DMS53 treated with DMSO at 0.1 percent for 48 hours (cell line): Measurements from ENCODE around the gene LRIF1.
"Not testable (repeated sequence)": the region's sequence is repeated elsewhere in the genome, so short reads cannot be mapped to it uniquely, and the experiment has no call there.

Experiments
- DNase-seq: peaks from one replicate; lab custom pipeline; 2025; ENCODE audit not compliant: unreplicated experiment; lab: John Stamatoyannopoulos, UW

The LRIF1 gene

DNA sequence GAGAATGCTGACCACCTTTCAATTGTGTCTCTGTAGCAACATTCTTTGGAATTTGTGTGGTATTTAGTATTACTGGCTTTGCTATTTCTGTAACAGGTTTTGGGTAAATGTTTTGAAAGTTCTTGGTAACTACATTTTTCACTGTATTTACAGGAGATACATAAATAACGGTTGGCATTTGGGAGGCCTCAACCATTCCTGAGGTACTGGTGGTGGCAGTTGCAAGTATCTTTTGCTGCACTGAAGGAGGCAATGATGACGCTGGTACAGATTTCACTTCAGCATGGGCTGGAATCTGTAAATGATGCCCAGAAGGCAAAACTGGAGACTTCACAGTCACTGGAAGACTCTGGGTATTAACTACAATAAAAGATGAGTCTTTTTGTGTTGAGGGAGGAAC is 11.7 kb downstream of the LRIF1 start:
- no peak for DNase-seq

DNA sequence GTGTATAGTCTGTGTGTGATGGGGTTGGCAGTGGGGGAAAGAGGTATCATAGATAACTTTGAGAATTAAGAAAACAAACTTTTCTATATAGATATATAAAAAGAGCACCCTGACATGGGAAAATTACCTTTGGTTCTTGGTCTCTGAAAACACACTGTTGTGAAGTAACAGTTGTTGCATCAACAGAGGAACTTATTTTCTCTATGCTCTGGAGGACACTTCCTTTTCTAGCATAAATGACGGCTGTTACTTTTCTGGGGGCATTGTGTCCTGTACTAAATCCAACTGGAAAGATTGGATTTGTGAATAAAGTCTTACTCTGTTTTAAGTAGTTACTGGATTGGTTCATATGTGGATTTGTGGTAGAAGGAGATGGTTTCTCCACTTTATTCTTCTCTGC is 12.6 kb downstream of the LRIF1 start:
- no peak for DNase-seq

DNA sequence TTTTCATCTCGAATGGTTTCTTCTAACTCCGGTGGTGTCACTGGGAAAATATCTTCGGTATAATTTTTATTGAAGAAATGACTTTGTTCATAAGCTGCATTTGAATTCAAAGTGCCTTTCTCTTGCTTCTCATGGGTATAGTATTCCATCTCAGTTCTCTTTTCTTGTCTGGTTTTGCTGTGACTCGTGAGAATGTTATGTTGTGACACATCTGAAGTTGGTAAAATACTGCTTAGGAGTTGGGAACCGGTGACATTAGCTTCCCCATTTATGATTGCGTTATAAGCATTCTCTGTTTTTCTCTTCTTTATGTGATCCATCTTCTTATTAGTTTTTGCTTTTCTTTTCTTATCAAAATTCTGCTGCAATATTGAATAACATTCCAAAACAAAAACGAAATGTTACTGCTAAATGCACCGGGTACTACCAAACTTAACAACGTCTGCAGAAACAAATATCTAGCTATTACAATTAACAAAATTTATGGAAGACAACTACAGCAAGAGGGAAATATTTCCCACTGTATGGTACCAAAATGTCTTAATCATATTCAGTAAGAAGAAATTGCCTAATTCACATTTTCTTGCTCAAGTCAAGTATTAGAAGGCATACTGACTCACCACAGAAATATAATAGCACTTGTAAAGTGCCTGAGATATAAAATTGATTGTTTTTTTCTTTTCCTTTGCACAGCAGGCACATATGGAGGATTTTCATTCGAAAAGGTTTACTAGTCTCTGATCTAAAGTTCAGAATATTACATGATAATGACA is 15.5 kb downstream of the LRIF1 start:
- DNase-seq = no peak

DNA sequence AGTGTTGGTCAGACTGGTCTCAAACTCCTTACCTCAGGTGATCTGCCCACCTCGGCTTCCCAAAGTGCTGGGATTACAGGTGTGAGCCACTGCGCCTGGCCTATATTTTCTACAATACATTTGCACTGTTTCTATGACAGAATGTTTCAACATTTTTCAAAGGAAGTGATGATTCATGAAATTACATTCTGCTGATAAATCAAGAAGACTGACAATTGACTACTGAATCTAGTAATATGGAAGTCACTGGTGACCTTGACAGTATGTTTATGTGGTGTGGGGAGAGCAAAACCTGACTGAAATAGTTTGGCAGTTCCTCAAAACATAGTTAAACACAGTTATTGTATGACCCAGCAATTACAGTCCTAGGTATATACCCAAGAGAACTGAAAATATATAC is 18.1 kb downstream of the LRIF1 start:
- no peak for DNase-seq

DNA sequence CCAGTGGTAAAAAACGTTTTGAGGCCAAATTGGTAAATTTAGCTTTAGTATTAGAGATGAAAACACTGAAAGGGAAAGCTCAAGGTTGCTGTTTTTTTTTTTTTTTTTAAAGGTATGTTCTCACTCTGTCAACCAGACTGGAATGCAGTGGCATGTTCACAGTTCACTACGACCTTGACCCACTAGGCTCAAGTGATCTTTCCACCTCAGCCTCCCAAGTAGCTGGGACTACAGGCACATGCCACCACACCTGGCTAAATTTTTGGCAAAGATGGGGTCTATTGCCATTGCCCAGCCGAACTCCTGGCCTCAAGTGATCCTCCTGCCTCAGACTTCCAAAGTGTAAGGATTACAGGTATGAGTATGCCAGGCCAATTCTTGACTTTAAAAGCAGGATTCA is 18.9 kb downstream of the LRIF1 start:
- DNase-seq = no peak

DNA sequence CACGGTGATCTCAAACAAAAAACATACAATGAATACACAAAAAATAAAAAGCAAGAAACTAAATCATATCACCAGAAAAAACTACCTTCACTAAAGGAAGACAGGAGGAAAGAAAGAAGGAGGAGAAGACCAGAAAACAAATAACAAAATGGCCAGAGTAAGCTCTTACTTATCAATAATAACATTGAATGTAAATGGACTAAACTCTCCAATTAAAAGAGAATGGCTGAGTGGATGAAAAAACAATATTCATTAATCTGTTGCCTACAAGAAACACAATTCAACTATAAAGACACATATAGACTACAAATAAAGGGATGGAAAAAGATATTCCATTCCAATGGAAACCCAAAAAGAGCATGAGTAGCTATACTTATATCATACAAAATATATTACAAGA is 27.2 kb downstream of the LRIF1 start:
- no peak for DNase-seq

DNA sequence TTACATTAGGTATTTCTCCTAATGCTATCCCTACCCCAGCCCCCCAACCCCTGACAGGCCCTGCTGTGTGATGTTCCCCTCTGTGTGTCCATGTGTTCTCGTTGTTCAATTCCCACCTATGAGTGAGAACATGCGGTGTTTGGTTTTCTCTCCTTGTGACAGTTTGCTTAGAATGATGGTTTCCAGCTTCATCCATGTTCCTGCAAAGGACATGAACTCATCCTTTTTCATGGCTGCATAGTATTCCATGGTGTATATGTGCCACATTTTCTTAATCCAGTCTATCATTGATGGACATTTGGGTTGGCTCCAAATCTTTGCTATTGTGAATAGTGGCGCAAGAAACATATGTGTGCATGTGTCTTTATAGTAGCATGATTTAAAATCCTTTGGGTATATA is 32.6 kb downstream of the LRIF1 start:
- DNase-seq = not testable (repeated sequence)

DNA sequence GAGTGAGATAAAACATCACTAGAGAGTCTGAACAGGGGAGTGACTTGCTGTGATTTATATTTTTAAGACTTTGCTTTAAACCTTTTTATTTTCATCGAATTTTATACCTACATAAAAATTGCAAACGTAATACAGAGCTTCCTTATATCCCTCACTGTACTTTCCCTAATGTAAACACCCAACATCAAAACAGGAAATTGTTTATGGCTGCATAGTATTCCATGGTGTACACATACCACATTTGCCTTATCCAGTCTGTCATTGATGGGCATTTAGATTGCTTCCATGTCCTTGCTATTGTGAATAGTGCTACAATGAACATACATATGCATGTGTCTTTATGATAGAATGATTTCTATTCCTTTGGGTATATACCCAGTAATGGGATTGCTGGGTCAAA is 34.8 kb downstream of the LRIF1 start:
- DNase-seq = no peak

DNA sequence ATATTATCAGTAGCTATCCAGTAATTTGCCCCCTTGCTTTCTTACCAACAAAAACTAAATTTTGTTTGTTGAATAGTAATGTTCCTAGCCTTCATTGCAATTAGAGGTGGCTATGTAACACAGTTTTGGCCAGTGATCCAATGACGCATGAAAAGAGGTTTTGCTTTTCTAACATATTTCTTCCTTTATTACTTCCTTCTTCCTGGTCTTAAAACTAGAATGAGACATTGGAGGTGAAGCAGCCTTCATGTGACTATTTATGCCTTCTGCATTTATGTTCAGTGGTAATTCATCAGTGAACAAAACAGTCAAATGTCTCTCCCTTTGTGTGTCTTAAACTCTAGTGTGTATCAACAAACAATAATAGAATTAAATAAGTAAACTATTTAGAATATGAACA is 35.5 kb downstream of the LRIF1 start:
- no peak for DNase-seq

DNA sequence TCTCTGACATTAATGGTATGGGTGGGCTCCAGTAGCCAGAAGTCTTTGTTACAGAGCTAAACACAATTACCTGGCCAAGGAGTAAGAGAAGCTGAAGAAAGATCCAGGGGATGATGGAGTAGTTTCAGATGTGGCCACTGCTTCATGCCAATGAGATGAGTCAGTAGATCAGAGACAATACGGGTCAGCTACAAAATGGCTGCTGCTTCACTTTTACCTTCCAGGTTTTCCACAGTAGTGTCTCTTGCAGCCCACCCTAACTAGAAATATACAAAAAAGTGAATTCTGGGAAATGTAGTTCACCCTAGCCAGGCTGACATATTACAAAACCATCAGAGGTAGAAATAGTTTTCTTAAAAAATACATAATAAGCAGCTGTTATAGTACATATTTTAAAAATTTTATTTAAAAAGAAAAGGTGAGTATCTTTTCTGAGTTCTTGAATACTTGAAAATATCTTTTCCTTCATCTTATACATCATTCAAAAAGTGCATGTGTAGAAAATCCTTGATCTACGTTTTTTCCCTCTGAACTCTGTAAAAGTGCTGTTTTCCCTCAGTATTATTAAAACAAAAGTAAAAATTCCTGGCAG is 36.1 kb downstream of the LRIF1 start:
- DNase-seq = no peak

DNA sequence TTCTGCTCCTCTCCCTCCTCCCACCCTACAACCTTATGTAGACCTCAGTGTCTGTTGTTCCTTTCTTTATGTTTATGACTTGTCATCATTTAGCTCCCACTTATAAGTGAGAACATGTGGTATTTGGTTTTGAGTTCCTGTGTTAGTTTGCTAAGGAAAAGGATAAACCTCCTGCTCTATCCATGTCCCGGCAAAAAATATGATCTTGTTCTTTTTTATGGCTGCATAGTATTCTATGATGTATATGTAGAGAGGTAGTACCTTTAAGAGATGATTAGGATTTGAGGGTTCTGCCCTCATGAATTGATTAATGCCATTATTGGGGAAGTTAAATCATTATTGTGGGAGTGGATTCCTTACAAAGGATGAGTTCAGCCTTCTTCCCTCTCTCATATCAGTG is 41.8 kb downstream of the LRIF1 start:
- DNase-seq = no peak

DNA sequence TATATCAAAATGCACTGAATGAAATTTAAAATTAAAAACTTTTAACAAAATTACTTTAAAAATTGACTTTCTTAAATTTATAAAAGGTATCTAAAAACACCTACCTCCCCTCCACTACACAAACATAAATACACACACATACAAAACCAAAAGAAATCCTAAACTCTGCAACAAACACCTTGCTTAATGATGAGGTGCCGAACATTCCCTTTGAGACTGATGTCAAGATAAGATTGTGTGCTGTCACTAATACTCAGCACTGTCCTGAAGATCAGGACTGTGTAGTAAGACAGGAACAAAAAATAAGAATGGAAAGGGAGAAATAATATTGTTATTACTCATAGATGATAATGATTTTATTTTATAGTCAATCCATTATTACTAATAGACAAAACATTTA is 45.7 kb downstream of the LRIF1 start:
- DNase-seq = no peak

DNA sequence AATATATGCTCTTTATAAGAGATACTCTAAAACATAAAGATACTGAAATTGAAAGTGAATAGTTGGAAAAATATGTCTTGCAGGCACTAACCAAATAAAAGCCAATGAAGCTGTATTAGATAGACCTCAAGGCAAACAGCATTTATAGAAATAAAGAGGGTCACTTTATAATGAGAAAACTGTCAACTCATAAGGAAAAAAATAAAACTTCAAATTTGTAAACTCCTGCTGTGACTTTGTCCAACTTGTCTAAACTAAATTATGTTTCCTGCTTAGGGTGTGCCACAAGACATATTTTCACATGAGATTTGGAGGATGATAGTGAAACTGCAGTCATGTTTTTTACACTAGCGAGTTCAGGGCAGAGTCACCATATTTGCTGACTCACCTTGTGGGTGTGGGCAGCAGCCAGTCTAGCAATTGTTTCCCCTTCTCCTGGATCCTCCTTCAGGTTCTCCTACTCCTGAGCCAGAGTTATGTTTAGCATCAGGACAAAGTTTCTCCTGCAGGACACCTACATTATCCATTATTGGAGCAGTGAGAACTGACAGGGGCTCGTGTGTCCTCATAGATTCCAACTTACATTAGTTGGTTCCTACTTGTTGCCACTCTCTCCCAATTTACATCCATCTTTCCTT is 46.9 kb downstream of the LRIF1 start:
- peak; percentile 30 for DNase-seq

DNA sequence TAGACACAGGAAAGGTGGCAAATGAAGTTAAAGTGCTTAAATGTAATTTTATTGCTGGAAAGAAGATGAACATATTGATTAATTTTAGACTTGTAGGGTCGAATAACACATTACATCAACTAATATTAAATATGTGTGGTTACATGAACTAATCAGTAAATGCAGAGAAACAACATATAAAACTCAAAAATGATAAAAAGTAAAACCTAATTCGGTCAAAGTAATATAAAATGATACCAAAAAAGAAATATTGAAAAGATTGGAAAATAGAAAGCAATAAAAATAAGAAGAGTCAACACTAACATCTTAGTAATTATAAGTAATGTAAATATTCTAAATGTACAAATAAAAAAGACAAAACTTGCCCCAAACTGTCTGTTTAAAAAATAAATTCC is 47.5 kb downstream of the LRIF1 start:
- DNase-seq = no peak

DNA sequence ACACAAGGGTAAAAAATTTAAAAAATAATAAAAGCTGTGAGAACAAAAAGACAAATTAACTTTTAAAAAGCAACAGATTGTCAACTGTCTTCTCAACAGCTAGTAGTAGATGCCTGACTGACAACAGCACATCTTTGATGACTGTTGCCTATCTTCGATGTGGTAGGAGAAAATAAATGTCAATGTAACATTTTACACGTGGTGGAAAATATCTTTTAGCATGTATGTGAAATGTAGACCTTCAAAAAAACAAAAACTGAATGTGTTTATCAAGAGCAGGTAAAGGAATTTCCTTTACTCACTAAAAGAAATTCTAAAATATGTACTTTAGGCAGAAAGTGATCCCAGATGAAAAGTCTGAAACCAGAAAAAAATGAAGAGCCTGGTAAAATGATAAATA is 47.9 kb downstream of the LRIF1 start:
- no peak for DNase-seq

DNA sequence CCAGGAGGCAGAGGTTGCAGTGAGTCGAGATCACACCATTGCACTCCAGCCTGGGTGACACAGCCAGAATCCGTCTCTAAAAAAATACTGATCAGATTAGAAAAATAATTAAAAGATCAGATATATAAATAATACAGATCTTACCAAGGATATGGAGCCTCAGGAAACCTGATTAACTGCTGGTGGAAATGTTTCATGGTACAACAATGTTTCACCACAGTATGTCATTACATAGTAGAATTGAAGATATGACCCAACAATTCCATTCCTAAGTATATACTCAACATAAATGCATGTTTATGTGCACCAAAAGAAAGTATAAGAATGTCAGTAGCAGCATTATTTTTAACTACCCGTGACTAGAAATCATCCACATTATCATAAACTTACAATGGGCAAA is 49.0 kb downstream of the LRIF1 start:
- DNase-seq = no peak

DNA sequence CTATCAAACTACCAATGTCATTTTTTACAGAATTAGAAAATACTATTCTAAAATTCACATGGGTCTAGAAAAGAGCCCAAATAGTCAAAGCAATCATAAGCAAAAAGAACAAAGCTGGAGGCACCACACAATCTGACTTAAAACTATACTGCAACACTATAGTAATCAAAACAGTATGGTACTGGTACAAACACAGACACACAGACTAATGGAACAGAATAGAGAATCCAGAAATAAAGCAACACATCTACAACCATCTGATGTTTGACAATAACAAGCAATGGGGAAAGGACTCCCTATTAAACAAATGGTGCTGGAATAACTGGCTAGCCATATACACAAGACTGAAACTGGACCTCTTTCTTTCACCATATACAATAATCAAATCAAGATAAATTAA is 50.9 kb downstream of the LRIF1 start:
- no peak for DNase-seq

DNA sequence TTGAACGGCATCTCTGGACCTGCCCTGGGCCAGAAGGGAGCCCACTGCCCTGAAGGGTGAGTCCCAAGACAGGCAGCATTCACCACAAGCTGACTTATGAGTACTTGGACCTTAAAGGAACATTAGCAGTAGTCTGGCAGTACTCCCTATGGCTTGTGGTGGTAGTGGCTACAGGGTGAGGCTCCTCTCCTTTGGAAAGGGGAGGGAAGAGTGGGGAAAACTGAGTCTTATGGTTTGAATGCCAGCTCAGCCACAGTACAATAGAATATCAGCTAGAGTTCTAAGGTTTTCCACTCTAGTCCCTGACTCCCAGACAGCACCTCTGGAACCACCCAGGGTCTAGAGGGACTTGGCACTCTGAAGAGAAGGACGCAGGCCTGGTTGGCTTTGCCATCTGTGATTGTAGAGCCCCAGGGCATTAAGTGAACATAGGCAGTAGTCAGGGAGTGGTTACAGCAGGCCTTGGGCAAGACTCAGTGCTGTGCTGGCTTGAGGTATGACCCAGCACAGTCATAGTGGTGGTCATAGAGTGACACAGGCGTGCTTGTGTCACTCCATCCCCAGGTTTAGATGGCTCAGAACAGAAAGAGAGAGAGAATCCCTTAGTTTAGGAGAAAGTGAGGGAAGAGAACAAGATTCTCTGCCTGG is 59.7 kb downstream of the LRIF1 start:
- DNase-seq = no peak

DNA sequence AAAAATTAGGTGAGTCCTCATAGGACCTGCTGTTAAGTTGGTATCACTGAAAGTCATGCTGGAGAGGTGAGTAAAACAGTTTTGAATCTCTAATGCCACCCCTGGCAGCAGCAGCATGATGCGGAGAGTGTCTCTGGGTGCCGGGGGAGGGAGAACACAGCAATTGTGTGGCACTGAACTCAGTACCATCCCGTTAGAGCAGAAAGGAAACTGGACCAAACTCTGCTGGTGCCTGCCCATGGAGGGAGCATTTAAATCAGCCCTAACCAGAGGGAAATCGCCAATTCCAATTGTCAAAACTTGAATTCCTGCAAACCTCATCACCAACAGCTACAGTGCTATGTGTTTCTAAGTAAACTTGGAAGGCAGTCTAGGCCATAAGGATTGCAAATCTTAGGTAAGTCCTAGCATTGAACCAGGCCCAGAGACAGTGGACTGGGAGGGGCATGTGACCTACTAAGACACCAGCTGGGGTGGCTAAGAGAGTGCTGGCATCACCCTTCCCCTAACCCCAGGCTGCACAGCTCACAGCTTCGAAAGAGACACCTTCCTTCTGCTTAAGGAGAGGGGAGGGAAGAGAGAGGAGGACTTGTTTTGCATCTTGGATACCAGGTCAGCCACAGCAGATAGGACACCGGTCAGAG is 60.8 kb downstream of the LRIF1 start:
- no peak for DNase-seq

DNA sequence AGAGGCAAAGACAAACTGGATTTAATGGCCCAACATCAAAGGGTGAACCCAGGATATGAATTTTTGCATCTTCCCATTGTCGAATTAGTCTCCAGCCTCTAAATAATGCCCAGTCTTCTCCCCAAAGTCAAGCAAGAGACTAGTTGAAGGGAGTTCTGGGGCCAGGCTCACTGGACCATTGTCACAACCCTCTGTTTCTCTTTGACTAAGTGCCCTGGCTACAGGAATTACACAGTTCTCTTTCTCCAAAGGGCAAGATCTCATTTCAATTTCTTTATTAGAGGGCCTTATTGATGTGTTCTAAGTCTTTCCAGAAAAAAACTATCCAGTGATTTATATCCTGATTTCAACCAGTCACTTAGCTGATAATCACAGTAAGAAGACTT is 64.3 kb downstream of the LRIF1 start:
- DNase-seq = no peak

DNA sequence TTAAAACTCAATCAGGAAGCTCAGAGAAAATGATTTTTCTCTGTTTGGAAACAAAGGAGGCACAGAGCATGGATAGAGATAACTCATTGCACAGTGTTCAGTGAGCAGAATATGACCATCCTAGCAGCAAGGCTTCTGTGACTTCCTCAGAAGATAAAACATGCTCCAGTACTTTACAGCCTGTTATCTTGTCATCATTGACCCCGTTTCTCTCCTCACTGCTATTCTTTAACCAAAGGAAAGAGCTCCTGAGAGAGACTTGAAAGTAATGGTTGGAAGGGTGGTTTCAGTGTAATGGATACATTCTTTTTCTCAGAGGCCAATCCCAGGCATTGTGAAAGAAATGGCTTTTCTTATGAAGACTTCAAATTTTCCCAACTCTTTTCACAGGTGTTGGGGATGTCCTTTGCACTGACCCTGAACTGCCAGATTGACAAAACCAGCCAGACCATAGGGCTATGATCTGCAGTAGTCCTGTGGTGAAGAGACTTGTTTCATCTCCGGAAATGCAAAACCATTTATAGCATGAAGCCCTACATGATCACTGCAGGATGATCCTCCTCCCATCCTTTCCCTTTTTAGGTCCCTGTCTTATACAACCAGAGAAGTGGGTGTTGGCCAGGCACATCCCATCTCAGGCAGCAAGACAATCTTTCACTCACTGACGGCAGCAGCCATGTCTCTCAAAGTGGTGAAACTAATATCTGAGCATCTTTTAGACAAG is 64.8 kb downstream of the LRIF1 start:
- DNase-seq = no peak
